IMR-90 (cell line): ENCODE data around the gene GRM4. TPM values are rescaled to one million over a fixed set of nuclear protein-coding genes. Genes with fewer than 3 reads are reported as not detected.

Source experiments
- ATAC-seq: fragments of 200-7000 bp; cut with Tn5 transposase; 2 replicates; pipeline ENCODE4 v1.9.1; 2020; ENCODE audit warnings: low read depth, mild to moderate bottlenecking, moderate library complexity
- BruUV-seq: library from RNA; stranded (reverse); fragments of 400-500 nt; replicated peaks from 2 replicates; lab custom pipeline; 2021; lab: Mats Ljungman, UMichigan
- CTCF ChIA-PET: fragments of 300-600 bp; formaldehyde crosslinking; extraction: SDS; loops from one replicate; lab custom pipeline; 2021; ENCODE audit warnings: antibody characterized with exemption; lab: Yijun Ruan, JAX
- POLR2A ChIA-PET: fragments of 300-600 bp; sonication (Branson Sonifier 250); formaldehyde crosslinking; loops from one replicate; lab custom pipeline; 2022; ENCODE audit warnings: antibody characterized with exemption; ENCODE audit not compliant: unreplicated experiment; lab: Charles Lee
- DNase-seq: peaks from one replicate; pipeline ENCODE4 v3.0.0; 2013
- H2AFZ ChIP-seq: replicated peaks from 2 replicates; pipeline ENCODE3; 2013; ENCODE audit warnings: low read length, mild to moderate bottlenecking; ENCODE audit not compliant: poor library complexity
- H2AK5ac ChIP-seq: 2 replicates; pipeline ENCODE4 v1.6.1; 2013; ENCODE audit warnings: low read depth, low read length, inconsistent platforms
- H2AK9ac ChIP-seq: replicated peaks from 2 replicates; pipeline ENCODE3; 2013; ENCODE audit warnings: mild to moderate bottlenecking, low read depth, low read length, moderate library complexity; ENCODE audit not compliant: poor library complexity
- H2BK120ac ChIP-seq: 2 replicates; pipeline ENCODE4 v1.6.1; 2013; ENCODE audit warnings: low read depth, low read length, inconsistent platforms
- H2BK15ac ChIP-seq: 3 replicates; pipeline ENCODE4 v1.6.1; 2013; ENCODE audit warnings: low read depth, low read length, inconsistent platforms
- H2BK20ac ChIP-seq: 2 replicates; pipeline ENCODE4 v1.6.1; 2013; ENCODE audit warnings: low read depth, mild to moderate bottlenecking, inconsistent platforms, low read length, moderate library complexity
- H2BK5ac ChIP-seq: 2 replicates; pipeline ENCODE4 v1.6.1; 2013; ENCODE audit warnings: mild to moderate bottlenecking, low read depth, low read length, inconsistent platforms; ENCODE audit not compliant: poor library complexity, severe bottlenecking
- H3K14ac ChIP-seq: replicated peaks from 2 replicates; pipeline ENCODE4 v1.6.1; 2013; ENCODE audit warnings: low read depth, low read length, inconsistent platforms
- H3K18ac ChIP-seq: 2 replicates; pipeline ENCODE4 v1.6.1; 2013; ENCODE audit warnings: low read depth, low read length, control low read depth
- H3K23ac ChIP-seq: 2 replicates; pipeline ENCODE4 v1.6.1; 2013; ENCODE audit warnings: low read depth, low read length, inconsistent platforms
- H3K27ac ChIP-seq: 2 replicates; pipeline ENCODE4 v1.5.1; 2013; ENCODE audit warnings: mild to moderate bottlenecking, control low read depth, low read length; ENCODE audit not compliant: insufficient read depth
- H3K27me3 ChIP-seq: 2 replicates; pipeline ENCODE4 v1.6.1; 2013; ENCODE audit warnings: low read length; ENCODE audit not compliant: control insufficient read depth, insufficient read depth
- H3K36me3 ChIP-seq: 2 replicates; pipeline ENCODE4 v1.6.1; 2013; ENCODE audit warnings: low read length, mixed read lengths; ENCODE audit not compliant: control insufficient read depth, insufficient read depth
- H3K4ac ChIP-seq: 2 replicates; pipeline ENCODE4 v1.6.1; 2013; ENCODE audit warnings: low read depth, low read length, inconsistent platforms
- H3K4me1 ChIP-seq: 2 replicates; pipeline ENCODE4 v1.6.1; 2013; ENCODE audit warnings: low read length, mixed read lengths; ENCODE audit not compliant: control insufficient read depth, insufficient read depth
- H3K4me2 ChIP-seq: 2 replicates; pipeline ENCODE4 v1.6.1; 2013; ENCODE audit warnings: low read depth, mild to moderate bottlenecking, control low read depth, low read length, moderate library complexity
- H3K4me3 ChIP-seq: 2 replicates; pipeline ENCODE4 v1.5.1; 2013; ENCODE audit warnings: low read depth, mild to moderate bottlenecking, control low read depth, low read length, moderate library complexity; ENCODE audit not compliant: insufficient read depth
- H3K56ac ChIP-seq: 2 replicates; pipeline ENCODE4 v1.6.1; 2013; ENCODE audit warnings: low read length, inconsistent platforms; ENCODE audit not compliant: insufficient read depth; ENCODE audit errors: extremely low read depth
- H3K79me1 ChIP-seq, 2 experiments: 2 replicates each; pipeline ENCODE4 v1.6.1; 2013; ENCODE audit warnings: low read length in 2 of 2, inconsistent platforms in 1 of 2, low read depth in 1 of 2
- H3K9ac ChIP-seq: 2 replicates; pipeline ENCODE4 v1.6.1; 2013; ENCODE audit warnings: low read depth, low read length, control low read depth
- H3K9me1 ChIP-seq: 2 replicates; pipeline ENCODE4 v1.6.1; 2013; ENCODE audit warnings: low read length, inconsistent platforms; ENCODE audit not compliant: insufficient read depth
- H3K9me3 ChIP-seq: 2 replicates; pipeline ENCODE4 v1.6.1; 2013; ENCODE audit warnings: low read length; ENCODE audit not compliant: control insufficient read depth, insufficient read depth
- H4K20me1 ChIP-seq: 2 replicates; pipeline ENCODE4 v1.6.1; 2013; ENCODE audit warnings: low read length, inconsistent platforms; ENCODE audit not compliant: insufficient read depth
- H4K5ac ChIP-seq: 2 replicates; pipeline ENCODE4 v1.6.1; 2013; ENCODE audit warnings: mild to moderate bottlenecking, low read depth, low read length, control low read depth
- H4K8ac ChIP-seq, 2 experiments: 2 replicates each; pipeline ENCODE4 v1.6.1; 2013; ENCODE audit warnings: low read depth in 2 of 2, low read length in 2 of 2, control low read depth in 1 of 2, inconsistent platforms in 1 of 2
- H4K91ac ChIP-seq: 2 replicates; pipeline ENCODE4 v1.6.1; 2013; ENCODE audit warnings: low read depth, low read length, inconsistent platforms; ENCODE audit not compliant: insufficient read depth
- BHLHE40 ChIP-seq: fragments of 150-350 bp; IDR thresholded peaks from 2 replicates; pipeline ENCODE4 v1.6.1; 2016; ENCODE audit warnings: mild to moderate bottlenecking, low read depth, low read length
- CEBPB ChIP-seq: IDR thresholded peaks from 2 replicates; pipeline ENCODE4 v1.6.1; 2012; ENCODE audit warnings: low read depth, low read length, improper control_type of control experiment
- CHD1 ChIP-seq: IDR thresholded peaks from 2 replicates; pipeline ENCODE4 v1.6.1; 2012; ENCODE audit warnings: low read depth, low read length, improper control_type of control experiment
- CTCF ChIP-seq: conservative IDR thresholded peaks from 2 replicates; pipeline ENCODE4 v1.5.1; 2012; ENCODE audit warnings: mild to moderate bottlenecking, low read depth, low read length, improper control_type of control experiment
- ELK1 ChIP-seq: fragments of 150-350 bp; IDR thresholded peaks from 2 replicates; pipeline ENCODE4 v1.6.1; 2016; ENCODE audit warnings: low read depth, mild to moderate bottlenecking, low read length, moderate library complexity, borderline replicate concordance
- FOS ChIP-seq: fragments of 150-350 bp; IDR thresholded peaks from 2 replicates; pipeline ENCODE4 v1.6.1; 2016; ENCODE audit warnings: low read depth, low read length
- MAFK ChIP-seq: IDR thresholded peaks from 2 replicates; pipeline ENCODE4 v1.6.1; 2012; ENCODE audit warnings: low read depth, low read length, improper control_type of control experiment
- MAZ ChIP-seq: IDR thresholded peaks from 2 replicates; pipeline ENCODE4 v1.6.1; 2012; ENCODE audit warnings: low read depth, mild to moderate bottlenecking, low read length, improper control_type of control experiment, moderate library complexity, borderline replicate concordance
- MXI1 ChIP-seq: IDR thresholded peaks from 2 replicates; pipeline ENCODE4 v1.6.1; 2012; ENCODE audit warnings: low read depth, mild to moderate bottlenecking, low read length, moderate library complexity, borderline replicate concordance
- POLR2A ChIP-seq: IDR thresholded peaks from 2 replicates; pipeline ENCODE4 v1.6.1; 2012; ENCODE audit warnings: mild to moderate bottlenecking, low read depth, low read length
- RAD21 ChIP-seq: IDR thresholded peaks from 2 replicates; pipeline ENCODE4 v1.6.1; 2012; ENCODE audit warnings: low read length, improper control_type of control experiment
- RCOR1 ChIP-seq: IDR thresholded peaks from 2 replicates; pipeline ENCODE4 v1.6.1; 2012; ENCODE audit warnings: mild to moderate bottlenecking, low read length, improper control_type of control experiment; ENCODE audit not compliant: insufficient replicate concordance
- RFX5 ChIP-seq: IDR thresholded peaks from 2 replicates; pipeline ENCODE4 v1.8.0; 2012; ENCODE audit warnings: low read depth, mild to moderate bottlenecking, low read length, moderate library complexity
- SMC3 ChIP-seq: fragments of 150-350 bp; IDR thresholded peaks from 2 replicates; pipeline ENCODE4 v1.6.1; 2016; ENCODE audit warnings: low read depth, mild to moderate bottlenecking, antibody characterized with exemption, low read length, moderate library complexity
- WGBS, 2 experiments: methylation state at CpG; one replicate each; pipeline versions ENCODE4 v1.1.5 to v1.1.7; 2013; ENCODE audit warnings: missing lambda C conversion rate in 2 of 2; ENCODE audit not compliant: insufficient read length in 1 of 2; ENCODE audit errors: extremely low coverage in 2 of 2; 5-methylcytosine and 5-hydroxymethylcytosine counted together
- dilution Hi-C: fragments of 300-500 bp; cut with HindIII; formaldehyde crosslinking; loops from one replicate; pipeline ENCODE4 v1.14.3; 2018; ENCODE audit warnings: low sequenced_read_pairs; ENCODE audit not compliant: unreplicated experiment
- in situ Hi-C: fragments of 300-500 bp; cut with MboI; formaldehyde crosslinking; loops from 3 replicates; pipeline ENCODE4 v1.14.3; 2019; ENCODE audit warnings: low sequenced_read_pairs, inconsistent platforms, mixed read lengths
- intact Hi-C: fragments of 100-400 bp; cut with micrococcal nuclease; formaldehyde crosslinking; loops from 2 replicates; pipeline ENCODE4 v1.10.0; 2022
- polyA plus RNA-seq, 3 experiments: library from polyadenylated mRNA; depleted of rRNA; stranded (reverse); fragments of >200 nt; gene quantifications; 2 replicates each; pipeline ENCODE4 v1.2.3, GENCODE V29; 2012; ENCODE audit warnings: low replicate concordance in 1 of 3
- total RNA-seq: library from RNA; depleted of rRNA; stranded (reverse); fragments of >200 nt; gene quantifications from 2 replicates; pipeline ENCODE4 v1.2.3, GENCODE V29; 2012
- TF ChIP-seq, protein P1 (sequence below): fragments of 150-350 bp; IDR thresholded peaks from 2 replicates; pipeline ENCODE4 v1.6.1; 2017; ENCODE audit warnings: mild to moderate bottlenecking, antibody characterized with exemption, low read length, low read depth

GRM4 gene
- total and polyA plus RNA-seq, 2 of the 4 experiments (the other 2 are of a cell fraction), result 0.02 TPM; not detected in 1

DNA sequence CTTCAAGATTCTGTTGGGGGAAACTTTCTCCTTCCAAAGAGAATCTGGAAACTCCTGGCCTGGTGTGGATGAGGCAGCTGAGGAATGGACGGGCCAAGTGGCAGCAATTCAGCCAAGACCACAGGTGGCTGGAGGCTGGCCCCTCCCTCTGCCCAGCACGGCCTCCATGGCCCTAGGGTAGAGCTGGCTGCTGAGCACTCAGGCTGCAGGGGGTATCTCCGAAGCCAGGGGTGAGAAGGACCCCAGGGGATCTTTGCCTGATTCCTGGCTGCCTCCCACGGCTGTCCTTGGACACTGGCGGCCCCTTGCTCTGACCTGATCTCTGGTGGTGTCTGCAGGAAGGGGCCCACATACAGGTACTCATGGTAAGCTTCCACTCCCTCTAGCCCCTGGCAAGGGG lies 39.0 kb downstream of the GRM4 start:
- no peaks in the 10 kb centered on the region for H3K9me3 ChIP-seq
- no peak overlapping the region for H3K4me2 ChIP-seq
- no TSS peak for BruUV-seq
- H3K9me1 ChIP-seq, result no peaks in the 10 kb centered on the region
- intact Hi-C loops (no loop called here), dilution Hi-C loops (no loop called here), in situ Hi-C loops (no loop called here)
- no peaks in the 10 kb centered on the region for H3K36me3 ChIP-seq
- H2AFZ ChIP-seq, result peak overlapping the region; percentile 7
- no CpG with 5 or more reads among the region's 5 CpGs for WGBS, 2 experiments
- H3K56ac ChIP-seq, result no peak overlapping the region
- no peak overlapping the region for H2AK9ac ChIP-seq
- TF ChIP-seq MAFK (no peak), ELK1 (no peak), RCOR1 (no peak), RFX5 (no peak), FOS (no peak), BHLHE40 (no peak), POLR2A (no peak), CTCF (no peak), CEBPB (no peak), RAD21 (no peak), CHD1 (no peak), MAZ (no peak), SMC3 (no peak), MXI1 (no peak)
- TF ChIP-seq, protein P1, sequence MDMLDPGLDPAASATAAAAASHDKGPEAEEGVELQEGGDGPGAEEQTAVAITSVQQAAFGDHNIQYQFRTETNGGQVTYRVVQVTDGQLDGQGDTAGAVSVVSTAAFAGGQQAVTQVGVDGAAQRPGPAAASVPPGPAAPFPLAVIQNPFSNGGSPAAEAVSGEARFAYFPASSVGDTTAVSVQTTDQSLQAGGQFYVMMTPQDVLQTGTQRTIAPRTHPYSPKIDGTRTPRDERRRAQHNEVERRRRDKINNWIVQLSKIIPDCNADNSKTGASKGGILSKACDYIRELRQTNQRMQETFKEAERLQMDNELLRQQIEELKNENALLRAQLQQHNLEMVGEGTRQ, result no peak
- H2BK15ac ChIP-seq, result no peak overlapping the region
- no peak overlapping the region for H2BK5ac ChIP-seq
- DNase-seq, result no peak
- CTCF ChIA-PET, result no interaction called here
- H4K20me1 ChIP-seq, result no peaks in the 10 kb centered on the region
- H3K23ac ChIP-seq, result no peak overlapping the region
- H3K4me3 ChIP-seq, result no peak overlapping the region
- no peaks in the 10 kb centered on the region for H3K4me1 ChIP-seq
- H2BK120ac ChIP-seq, result no peak overlapping the region
- H4K5ac ChIP-seq, result no peak overlapping the region
- H3K4ac ChIP-seq, result no peak overlapping the region
- no peak overlapping the region for H3K14ac ChIP-seq
- no peak overlapping the region for H3K18ac ChIP-seq
- no peak overlapping the region for H3K9ac ChIP-seq
- H2BK20ac ChIP-seq, result no peak overlapping the region
- H4K91ac ChIP-seq, result no peak overlapping the region
- POLR2A ChIA-PET, result no interaction called here
- no peaks in the 10 kb centered on the region for H3K79me1 ChIP-seq
- H3K27me3 ChIP-seq, result peaks cover 61% of the 10 kb centered on the region
- no peak for ATAC-seq
- no peak overlapping the region for H4K8ac ChIP-seq
- no peak overlapping the region for H2AK5ac ChIP-seq
- H3K27ac ChIP-seq, result no peak overlapping the region
